ENCODE measurements around the gene ATRX. TPM values are rescaled to one million over a fixed set of nuclear protein-coding genes. Genes with fewer than 3 reads are reported as not detected.

ATRX gene
- total RNA-seq, 1 donor from 2014 or later = 129 TPM

DNA sequence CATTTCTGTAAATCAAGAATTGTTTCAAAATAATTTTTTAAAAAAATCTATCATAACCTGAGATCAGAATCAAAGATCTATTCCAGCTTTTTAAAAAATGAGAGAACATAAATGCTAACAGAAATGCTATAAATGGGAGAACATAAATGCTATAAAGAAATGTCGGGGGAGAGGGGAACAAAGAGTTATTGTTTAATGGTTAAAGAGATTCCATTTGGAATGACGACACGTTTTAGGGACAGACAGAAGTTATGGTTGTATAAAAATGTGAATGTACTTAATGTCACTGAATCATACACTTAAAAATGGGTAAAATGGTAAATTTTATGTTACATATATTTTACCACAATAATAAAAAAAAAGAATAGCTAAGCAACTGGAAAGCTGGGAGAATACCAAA lies 127.1 kb downstream of the ATRX start:
- Mint-ChIP-seq H3K9me3 (no peaks in the 10 kb centered on the region), H3K27me3 (ENCODE audit: insufficient read depth, low read depth) (no peaks in the 10 kb centered on the region), H3K4me1 (no peaks in the 10 kb centered on the region), H3K4me3 (no peak overlapping the region), H3K36me3 (peaks cover 5% of the 10 kb centered on the region), H3K27ac (no peak overlapping the region)
- Histone ChIP-seq H3K27ac (no peak overlapping the region), H3K9me3 (ENCODE audit: low read depth) (no peaks in the 10 kb centered on the region), H3K9ac (no peak overlapping the region), H3F3A (ENCODE audit: low read depth) (no peaks in the 10 kb centered on the region), H3K79me2 (ENCODE audit: low read depth) (no peaks in the 10 kb centered on the region), H3K4me1 (no peaks in the 10 kb centered on the region), H3K36me3 (peaks cover 5% of the 10 kb centered on the region), H4K20me1 (ENCODE audit: low read depth) (no peaks in the 10 kb centered on the region), H3K4me3 (no peak overlapping the region), H2AFZ (replicated peaks) (no peak overlapping the region), H3K4me2 (no peak overlapping the region), H3K27me3 (no peaks in the 10 kb centered on the region)
- TF ChIP-seq EZH2 (IDR thresholded peaks at IDR 0.05) (no peak), CTCF (IDR thresholded peaks at IDR 0.05) (no peak), EZH2phosphoT487 (IDR thresholded peaks at IDR 0.05) (no peak)
- DNase-seq (ENCODE audit: low spot score) = no peak

GRCh38 chrX:77652095-77652494 lies 133.9 kb downstream of the ATRX start:
- Histone ChIP-seq H3K9ac (no peak overlapping the region), H3K27me3 (no peaks in the 10 kb centered on the region), H3K4me1 (no peaks in the 10 kb centered on the region), H3K4me3 (no peak overlapping the region), H3K9me3 (ENCODE audit: low read depth) (peaks cover 6% of the 10 kb centered on the region), H4K20me1 (ENCODE audit: low read depth) (no peaks in the 10 kb centered on the region), H2AFZ (replicated peaks) (no peak overlapping the region), H3K36me3 (peaks cover 19% of the 10 kb centered on the region), H3K4me2 (no peak overlapping the region), H3K79me2 (ENCODE audit: low read depth) (peaks cover 6% of the 10 kb centered on the region), H3F3A (ENCODE audit: low read depth) (no peaks in the 10 kb centered on the region), H3K27ac (no peak overlapping the region)
- Mint-ChIP-seq H3K9me3 (peaks cover 4% of the 10 kb centered on the region), H3K4me3 (no peak overlapping the region), H3K36me3 (peaks cover 21% of the 10 kb centered on the region), H3K27ac (no peak overlapping the region), H3K4me1 (no peaks in the 10 kb centered on the region), H3K27me3 (ENCODE audit: insufficient read depth, low read depth) (no peaks in the 10 kb centered on the region)
- no peak for DNase-seq (ENCODE audit: low spot score)
- no peak for TF ChIP-seq EZH2phosphoT487 (IDR thresholded peaks at IDR 0.05)
- no peak for TF ChIP-seq EZH2 (IDR thresholded peaks at IDR 0.05)
- TF ChIP-seq CTCF (IDR thresholded peaks at IDR 0.05) = no peak

GRCh38 chrX:77640702-77641101 lies 145.3 kb downstream of the ATRX start:
- TF ChIP-seq EZH2phosphoT487 (IDR thresholded peaks at IDR 0.05) (no peak), EZH2 (IDR thresholded peaks at IDR 0.05) (no peak)
- peaks cover 30% of the 10 kb centered on the region for H3K36me3 Mint-ChIP-seq
- H3K4me3 Mint-ChIP-seq = no peak overlapping the region
- no peaks in the 10 kb centered on the region for H3K4me1 Mint-ChIP-seq
- Histone ChIP-seq H2AFZ (replicated peaks) (no peak overlapping the region), H3K9me3 (ENCODE audit: low read depth) (peaks cover 4% of the 10 kb centered on the region), H3K79me2 (ENCODE audit: low read depth) (peaks cover 36% of the 10 kb centered on the region), H3K27ac (no peak overlapping the region), H3K9ac (no peak overlapping the region), H3K4me2 (no peak overlapping the region), H3K4me3 (no peak overlapping the region), H4K20me1 (ENCODE audit: low read depth) (no peaks in the 10 kb centered on the region), H3K4me1 (no peaks in the 10 kb centered on the region), H3F3A (ENCODE audit: low read depth) (no peaks in the 10 kb centered on the region), H3K27me3 (no peaks in the 10 kb centered on the region), H3K36me3 (peaks cover 3% of the 10 kb centered on the region)
- H3K27ac Mint-ChIP-seq = no peak overlapping the region
- peaks cover 18% of the 10 kb centered on the region for H3K9me3 Mint-ChIP-seq
- H3K27me3 Mint-ChIP-seq (ENCODE audit: insufficient read depth, low read depth) = peaks cover 4% of the 10 kb centered on the region
- DNase-seq (ENCODE audit: low spot score) = no peak

DNA sequence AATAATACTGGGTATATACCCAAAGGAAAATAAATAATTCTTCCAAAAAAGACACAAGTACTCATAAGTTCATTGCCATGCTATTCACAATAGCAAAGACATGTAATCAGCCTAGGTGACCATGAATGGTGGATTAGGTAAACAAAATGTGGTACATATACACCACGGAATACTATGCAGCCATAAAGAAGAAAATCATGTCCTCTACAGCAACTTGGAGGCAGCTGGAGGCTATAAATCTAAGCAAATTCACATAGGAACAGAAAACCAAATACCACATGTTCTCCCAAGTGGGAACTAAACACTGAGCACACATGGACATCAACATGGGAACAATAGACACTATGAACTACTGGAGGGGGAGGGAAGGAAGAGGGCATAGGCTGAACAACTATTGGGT lies 146.2 kb downstream of the ATRX start:
- Histone ChIP-seq H2AFZ (replicated peaks) (no peak overlapping the region), H4K20me1 (ENCODE audit: low read depth) (no peaks in the 10 kb centered on the region), H3K4me3 (no peak overlapping the region), H3K27ac (no peak overlapping the region), H3K79me2 (ENCODE audit: low read depth) (peaks cover 28% of the 10 kb centered on the region), H3K27me3 (no peaks in the 10 kb centered on the region), H3K9ac (no peak overlapping the region), H3K4me1 (no peaks in the 10 kb centered on the region), H3K36me3 (no peaks in the 10 kb centered on the region), H3K4me2 (no peak overlapping the region), H3K9me3 (ENCODE audit: low read depth) (no peaks in the 10 kb centered on the region), H3F3A (ENCODE audit: low read depth) (no peaks in the 10 kb centered on the region)
- no peak overlapping the region for H3K4me3 Mint-ChIP-seq
- no peak overlapping the region for H3K27ac Mint-ChIP-seq
- no peak for DNase-seq (ENCODE audit: low spot score)
- H3K27me3 Mint-ChIP-seq (ENCODE audit: insufficient read depth, low read depth) = peaks cover 4% of the 10 kb centered on the region
- peaks cover 27% of the 10 kb centered on the region for H3K36me3 Mint-ChIP-seq
- H3K9me3 Mint-ChIP-seq = peaks cover 17% of the 10 kb centered on the region
- no peaks in the 10 kb centered on the region for H3K4me1 Mint-ChIP-seq
- TF ChIP-seq CTCF (IDR thresholded peaks at IDR 0.05) (no peak), EZH2phosphoT487 (IDR thresholded peaks at IDR 0.05) (no peak), EZH2 (IDR thresholded peaks at IDR 0.05) (no peak)
